ENCODE data around the gene MAGI2.

DNA sequence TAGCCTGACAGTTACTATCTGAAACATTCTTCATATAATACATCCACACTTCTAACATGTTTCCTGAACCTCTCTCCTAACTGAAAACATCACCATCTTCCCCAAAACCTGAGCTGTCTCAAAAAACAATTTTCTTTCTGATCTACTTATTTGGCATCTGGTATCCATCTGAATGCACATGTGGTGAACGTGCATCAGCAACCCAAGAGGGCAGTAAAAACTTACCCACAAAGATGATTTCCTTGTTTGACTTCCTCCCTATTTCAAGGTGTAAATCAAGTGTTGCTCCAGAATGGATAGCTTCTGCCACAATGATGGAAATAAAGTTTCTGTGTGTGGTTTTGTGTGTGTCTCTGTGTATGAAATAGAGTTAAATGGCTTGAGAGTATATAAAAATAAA, 500.4 kb downstream of the MAGI2 start:
- TF ChIP-seq, protein P1, sequence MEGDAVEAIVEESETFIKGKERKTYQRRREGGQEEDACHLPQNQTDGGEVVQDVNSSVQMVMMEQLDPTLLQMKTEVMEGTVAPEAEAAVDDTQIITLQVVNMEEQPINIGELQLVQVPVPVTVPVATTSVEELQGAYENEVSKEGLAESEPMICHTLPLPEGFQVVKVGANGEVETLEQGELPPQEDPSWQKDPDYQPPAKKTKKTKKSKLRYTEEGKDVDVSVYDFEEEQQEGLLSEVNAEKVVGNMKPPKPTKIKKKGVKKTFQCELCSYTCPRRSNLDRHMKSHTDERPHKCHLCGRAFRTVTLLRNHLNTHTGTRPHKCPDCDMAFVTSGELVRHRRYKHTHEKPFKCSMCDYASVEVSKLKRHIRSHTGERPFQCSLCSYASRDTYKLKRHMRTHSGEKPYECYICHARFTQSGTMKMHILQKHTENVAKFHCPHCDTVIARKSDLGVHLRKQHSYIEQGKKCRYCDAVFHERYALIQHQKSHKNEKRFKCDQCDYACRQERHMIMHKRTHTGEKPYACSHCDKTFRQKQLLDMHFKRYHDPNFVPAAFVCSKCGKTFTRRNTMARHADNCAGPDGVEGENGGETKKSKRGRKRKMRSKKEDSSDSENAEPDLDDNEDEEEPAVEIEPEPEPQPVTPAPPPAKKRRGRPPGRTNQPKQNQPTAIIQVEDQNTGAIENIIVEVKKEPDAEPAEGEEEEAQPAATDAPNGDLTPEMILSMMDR (conservative IDR thresholded peaks at IDR 0.05; ENCODE audit: low read length), result no peak
- no peak for TF ChIP-seq EZH2phosphoT487 (IDR thresholded peaks at IDR 0.05; ENCODE audit: borderline replicate concordance, low read depth, low read length)
